22Rv1 (cell line): ENCODE data around the gene ANP32B.

ENCODE experiments used
- H3K27ac ChIP-seq: fragments of 450-650 bp; 2 replicates; pipeline ENCODE4 v1.5.1; 2017
- CTCF ChIP-seq: fragments of 450-650 bp; IDR thresholded peaks from 2 replicates; pipeline ENCODE4 v1.5.1; 2017; ENCODE audit warnings: mild to moderate bottlenecking
- ZFX ChIP-seq: fragments of 450-650 bp; IDR thresholded peaks from 2 replicates; pipeline ENCODE4 v1.6.1; 2017; ENCODE audit warnings: antibody characterized with exemption, borderline replicate concordance

ANP32B gene

DNA sequence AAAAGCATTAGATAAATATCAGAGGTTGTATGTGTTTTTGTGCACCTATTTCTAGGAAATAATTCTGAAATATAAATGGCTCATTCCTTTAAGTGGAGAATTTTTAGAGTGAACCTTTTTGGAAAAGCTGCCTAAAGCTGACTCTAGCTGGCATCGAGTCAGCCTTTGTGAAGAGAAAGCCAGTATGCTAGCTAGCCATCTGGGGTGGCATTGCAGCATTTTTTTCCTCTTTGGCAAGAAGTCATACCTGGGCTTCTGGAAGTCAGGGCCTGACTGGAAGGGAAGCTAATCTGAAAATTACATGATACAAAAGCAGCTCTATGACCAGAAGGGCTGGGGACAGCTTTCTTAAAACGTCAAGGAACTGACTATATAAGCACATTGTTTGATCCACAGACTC, 19.7 kb downstream of the ANP32B start:
- H3K27ac ChIP-seq = no peak overlapping the region
- TF ChIP-seq CTCF (no peak), ZFX (no peak)

- H3K27ac ChIP-seq = no peak overlapping the region
- TF ChIP-seq CTCF (no peak), ZFX (no peak)
These were observed 23.1 kb downstream of the ANP32B start for GRCh38 chr9:98006127-98006796.

DNA sequence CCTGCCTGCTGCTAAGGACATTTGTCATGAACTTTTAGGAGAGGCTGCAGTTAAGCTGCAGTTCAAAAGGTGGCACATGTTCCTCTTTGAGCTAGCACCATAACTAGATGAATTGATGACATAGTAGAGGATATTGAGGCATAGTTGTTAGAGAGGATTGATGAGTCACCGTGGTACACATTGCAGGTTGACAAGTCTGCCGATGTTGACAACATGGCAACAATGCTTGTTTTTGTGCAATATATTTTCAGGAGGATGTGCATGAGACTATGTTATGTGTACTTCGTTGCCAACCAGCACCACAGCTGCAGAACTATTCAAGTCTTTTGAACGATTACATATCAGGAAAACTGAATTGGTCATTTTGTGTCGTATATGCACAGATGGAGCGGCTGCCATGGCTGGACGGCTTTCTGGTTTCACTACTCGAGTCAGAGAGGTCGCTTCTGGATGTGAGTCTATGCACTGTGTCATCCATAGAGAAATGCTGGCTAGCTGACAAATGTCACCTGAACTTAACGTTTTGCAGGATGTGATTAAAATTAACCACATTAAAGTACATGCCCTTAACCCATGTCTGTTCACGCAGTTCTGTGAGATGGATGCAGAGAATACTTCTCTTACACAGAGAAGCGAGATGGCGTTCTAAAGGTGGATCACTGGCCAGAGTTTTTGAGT, 24.2 kb downstream of the ANP32B start:
- no peak overlapping the region for H3K27ac ChIP-seq
- TF ChIP-seq CTCF (no peak), ZFX (no peak)

DNA sequence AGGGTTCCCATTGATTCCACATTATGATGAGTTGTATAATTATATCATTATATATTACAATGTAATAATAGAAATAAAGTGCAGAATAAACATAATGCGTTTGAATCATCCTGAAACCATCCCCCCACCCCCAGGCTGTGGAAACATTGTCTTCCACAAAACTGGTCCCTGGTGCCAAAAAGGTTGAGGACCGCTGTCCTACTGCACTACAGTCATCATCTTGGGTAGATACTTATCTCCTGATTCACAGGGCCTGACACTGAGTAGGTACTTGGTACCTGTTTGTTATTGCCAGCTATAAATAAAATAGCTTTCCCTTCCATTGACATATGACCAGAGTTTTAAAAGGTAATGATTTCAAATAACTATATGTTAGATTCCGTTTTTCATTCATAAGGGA, 25.6 kb downstream of the ANP32B start:
- TF ChIP-seq ZFX (no peak), CTCF (no peak)
- H3K27ac ChIP-seq = no peak overlapping the region

DNA sequence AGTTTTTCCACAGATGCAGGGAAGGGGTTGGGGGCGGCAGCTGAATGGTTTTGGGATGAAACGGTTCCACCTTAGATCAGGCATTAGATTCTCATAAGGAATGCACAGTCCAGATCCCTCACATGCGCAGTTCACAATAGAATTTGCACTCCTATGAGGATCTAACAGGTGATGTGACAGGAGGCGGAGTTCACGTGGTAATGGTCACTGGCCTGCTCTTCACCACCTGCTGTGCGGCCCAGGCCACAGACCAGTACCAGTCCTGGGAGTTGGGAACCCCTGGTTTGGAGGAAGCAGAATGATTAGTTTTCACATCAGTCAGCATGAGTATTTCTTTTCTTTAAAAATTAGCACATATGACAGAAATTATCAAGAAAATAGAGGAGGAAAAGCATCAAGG, 26.3 kb downstream of the ANP32B start:
- no peak overlapping the region for H3K27ac ChIP-seq
- no peak for TF ChIP-seq ZFX
- TF ChIP-seq CTCF = no peak

DNA sequence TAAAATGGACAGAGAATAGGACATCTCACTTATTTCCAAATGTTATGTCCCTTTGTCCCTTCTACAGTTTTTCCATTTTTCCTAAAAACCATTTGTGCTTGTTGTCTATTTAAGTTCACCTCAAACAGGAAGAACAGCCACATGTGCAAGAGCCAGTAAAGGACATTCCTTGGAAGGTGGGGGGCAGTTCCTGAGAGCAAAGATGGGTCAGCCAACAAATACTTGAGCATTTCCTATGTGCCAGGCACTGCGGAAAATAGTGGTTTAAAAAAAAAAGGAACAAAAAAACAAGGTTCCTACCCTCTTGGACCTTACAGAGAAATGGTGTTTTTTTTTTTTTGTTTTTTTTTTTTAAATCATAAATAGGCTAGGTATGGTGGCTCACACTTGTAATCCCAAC, 26.8 kb downstream of the ANP32B start:
- H3K27ac ChIP-seq = no peak overlapping the region
- TF ChIP-seq ZFX (no peak), CTCF (no peak)

GRCh38 chr9:98010445-98010844, 27.3 kb downstream of the ANP32B start:
- TF ChIP-seq ZFX = no peak
- no peak for TF ChIP-seq CTCF
- no peak overlapping the region for H3K27ac ChIP-seq
